Activated CD4-positive, alpha-beta T cell treated with anti-CD3 and anti-CD28 coated beads, Interleukin-2, amount 50 U/mL, for 24 hours (primary cell): ENCODE data around the gene FOSL2.

ENCODE experiments used
- DNase-seq, 2 donors: peaks; one replicate each; pipeline ENCODE4 v3.0.0-alpha.2; 2020; ENCODE audit warnings: low read depth in 1 of 2, low spot score in 1 of 2

The FOSL2 gene

GRCh38 chr2:28374331-28374730 lies 18.3 kb upstream of the FOSL2 start:
- no peak for DNase-seq

- no peak for DNase-seq
These were observed 17.4 kb upstream of the FOSL2 start for GRCh38 chr2:28375236-28375635.

- DNase-seq = no peak
These were observed 16.7 kb upstream of the FOSL2 start for GRCh38 chr2:28375742-28376631.

GRCh38 chr2:28377195-28377816 lies 15.4 kb upstream of the FOSL2 start:
- no peak for DNase-seq

- no peak for DNase-seq
These were observed 14.5 kb upstream of the FOSL2 start for GRCh38 chr2:28377984-28378678.

- no peak for DNase-seq
These were observed 13.7 kb upstream of the FOSL2 start for GRCh38 chr2:28378679-28379584.

GRCh38 chr2:28380219-28380618 lies 12.4 kb upstream of the FOSL2 start:
- DNase-seq = no peak

- DNase-seq = no peak
These were observed 11.2 kb upstream of the FOSL2 start for GRCh38 chr2:28381225-28382180.

- DNase-seq = no peak
These were observed 9.9 kb upstream of the FOSL2 start for GRCh38 chr2:28382755-28383154.

GRCh38 chr2:28387082-28387960 lies 5.3 kb upstream of the FOSL2 start:
- DNase-seq = no peak

GRCh38 chr2:28389399-28390240 lies 3.0 kb upstream of the FOSL2 start:
- DNase-seq = no peak

GRCh38 chr2:28390241-28390745 lies 2.4 kb upstream of the FOSL2 start:
- peak; percentile 85 to 89 for DNase-seq

- DNase-seq = no peak
These were observed 1.7 kb upstream of the FOSL2 start for GRCh38 chr2:28390746-28391563.

GRCh38 chr2:28391564-28392296 lies 928 bp upstream of the FOSL2 start:
- no peak for DNase-seq

- DNase-seq = no peak
These were observed 617 bp downstream of the FOSL2 start for GRCh38 chr2:28393114-28393836.
